Kidney glomerular epithelial cell (primary cell): Measurements from ENCODE around the gene SH3PXD2A.
"Not testable (repeated sequence)": the region's sequence is repeated elsewhere in the genome, so short reads cannot be mapped to it uniquely, and the experiment has no call there.

Experiments
- DNase-seq: peaks from one replicate; lab custom pipeline; 2025; lab: John Stamatoyannopoulos, UW

SH3PXD2A gene

GRCh38 chr10:103849880-103850571, 5.3 kb downstream of the SH3PXD2A start:
- peak; percentile 9 for DNase-seq

GRCh38 chr10:103849212-103849877, 6.0 kb downstream of the SH3PXD2A start:
- DNase-seq = no peak

- DNase-seq = no peak
These were observed 7.4 kb downstream of the SH3PXD2A start for GRCh38 chr10:103847909-103848468.

GRCh38 chr10:103847346-103847745, 8.0 kb downstream of the SH3PXD2A start:
- DNase-seq = no peak

- no peak for DNase-seq
These were observed 9.4 kb downstream of the SH3PXD2A start for GRCh38 chr10:103845972-103846371.

- DNase-seq = not testable (repeated sequence)
These were observed 10.0 kb downstream of the SH3PXD2A start for GRCh38 chr10:103845346-103845745.

GRCh38 chr10:103843854-103844570, 11.4 kb downstream of the SH3PXD2A start:
- no peak for DNase-seq

GRCh38 chr10:103843045-103843444, 12.3 kb downstream of the SH3PXD2A start:
- DNase-seq = no peak

GRCh38 chr10:103842605-103843004, 12.8 kb downstream of the SH3PXD2A start:
- no peak for DNase-seq

GRCh38 chr10:103841519-103841918, 13.9 kb downstream of the SH3PXD2A start:
- no peak for DNase-seq

GRCh38 chr10:103840740-103841070, 14.7 kb downstream of the SH3PXD2A start:
- no peak for DNase-seq

- DNase-seq = no peak
These were observed 15.3 kb downstream of the SH3PXD2A start for GRCh38 chr10:103839872-103840739.

- no peak for DNase-seq
These were observed 15.9 kb downstream of the SH3PXD2A start for GRCh38 chr10:103839519-103839871.

- no peak for DNase-seq
These were observed 16.4 kb downstream of the SH3PXD2A start for GRCh38 chr10:103838862-103839518.

- DNase-seq = no peak
These were observed 17.3 kb downstream of the SH3PXD2A start for GRCh38 chr10:103838070-103838395.

GRCh38 chr10:103837370-103838069, 17.9 kb downstream of the SH3PXD2A start:
- no peak for DNase-seq

- no peak for DNase-seq
These were observed 18.5 kb downstream of the SH3PXD2A start for GRCh38 chr10:103836861-103837260.

- no peak for DNase-seq
These were observed 19.1 kb downstream of the SH3PXD2A start for GRCh38 chr10:103836273-103836672.

GRCh38 chr10:103835096-103836050, 20.0 kb downstream of the SH3PXD2A start:
- DNase-seq = no peak
